Left ventricle myocardium superior (tissue), 1 donor: ENCODE data around the gene CD52. TPM values are rescaled to one million over a fixed set of nuclear protein-coding genes. Genes with fewer than 3 reads are reported as not detected.

Experiments used
- ATAC-seq: fragments of 200-7000 bp; cut with Tn5 transposase; one replicate; pipeline ENCODE4 v1.9.1; 2020; ENCODE audit warnings: mild to moderate bottlenecking, moderate library complexity
- DNase-seq: peaks from one replicate; pipeline ENCODE4 v3.0.0-alpha.2; 2020
- intact Hi-C: fragments of 100-400 bp; cut with micrococcal nuclease; formaldehyde crosslinking; loops from one replicate; pipeline ENCODE4 v1.11.0; 2022
- long read RNA-seq: library from polyadenylated mRNA; unstranded; transcript quantifications from one replicate; pipeline ENCODE4 v2.0.0, GENCODE V29; 2021
- total RNA-seq: library from RNA; stranded (reverse); fragmentation: NEBNext Ultra II Directional; extraction: Animal tissue kit (Norgen Biotek cat#: 25700); gene quantifications from one replicate; pipeline ENCODE4 v1.2.1, GENCODE V29; 2021
- donor health status: DM: no; HTN: yes; CAD: no; lungs with severe emphysema.

The CD52 gene, protein sequence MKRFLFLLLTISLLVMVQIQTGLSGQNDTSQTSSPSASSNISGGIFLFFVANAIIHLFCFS
- total RNA-seq: 6.3 TPM
- long read RNA-seq, partial matches to known transcripts: 0 of 4 reads
- long read RNA-seq, other reads (novel, unspliced or antisense): 0 of 4 reads

DNA sequence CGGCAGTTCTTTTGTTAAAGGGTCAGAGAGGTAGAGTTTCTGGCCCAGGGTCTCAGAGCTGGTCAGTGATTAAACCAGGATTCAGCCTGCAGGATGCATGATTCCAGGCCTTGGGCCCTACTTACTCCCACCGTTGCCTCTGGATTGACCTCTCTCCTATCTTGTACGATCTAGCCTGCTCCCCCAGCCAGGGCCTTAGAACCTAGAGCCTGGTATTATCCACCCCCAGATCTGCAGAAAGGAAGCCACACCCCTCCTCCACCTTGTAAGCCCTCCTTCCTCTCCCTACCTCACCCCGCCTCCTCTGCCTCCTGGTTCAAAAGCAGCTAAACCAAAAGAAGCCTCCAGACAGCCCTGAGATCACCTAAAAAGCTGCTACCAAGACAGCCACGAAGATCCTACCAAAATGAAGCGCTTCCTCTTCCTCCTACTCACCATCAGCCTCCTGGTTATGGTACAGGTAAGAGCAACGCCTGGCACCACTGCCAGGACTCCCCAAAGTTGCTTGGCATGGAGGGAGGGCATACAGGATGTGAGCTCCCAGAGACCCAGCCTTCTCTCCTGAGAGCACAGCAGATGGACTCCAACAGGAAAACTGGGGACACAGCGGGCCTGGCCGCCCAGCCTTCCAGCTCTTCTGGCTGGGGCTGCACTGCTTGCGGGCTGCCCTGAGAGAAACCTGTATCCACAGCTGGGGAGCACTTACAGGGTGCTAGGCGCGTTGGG lies at the start of gene CD52:
Gene CD52 (plus strand): TSS at position 347 of the 726 bp plus-strand sequence. CDS start 60 bp downstream, at position 407.
- ATAC-seq: no peak
- DNase-seq: no peak
- intact Hi-C loops: no loop called here

DNA sequence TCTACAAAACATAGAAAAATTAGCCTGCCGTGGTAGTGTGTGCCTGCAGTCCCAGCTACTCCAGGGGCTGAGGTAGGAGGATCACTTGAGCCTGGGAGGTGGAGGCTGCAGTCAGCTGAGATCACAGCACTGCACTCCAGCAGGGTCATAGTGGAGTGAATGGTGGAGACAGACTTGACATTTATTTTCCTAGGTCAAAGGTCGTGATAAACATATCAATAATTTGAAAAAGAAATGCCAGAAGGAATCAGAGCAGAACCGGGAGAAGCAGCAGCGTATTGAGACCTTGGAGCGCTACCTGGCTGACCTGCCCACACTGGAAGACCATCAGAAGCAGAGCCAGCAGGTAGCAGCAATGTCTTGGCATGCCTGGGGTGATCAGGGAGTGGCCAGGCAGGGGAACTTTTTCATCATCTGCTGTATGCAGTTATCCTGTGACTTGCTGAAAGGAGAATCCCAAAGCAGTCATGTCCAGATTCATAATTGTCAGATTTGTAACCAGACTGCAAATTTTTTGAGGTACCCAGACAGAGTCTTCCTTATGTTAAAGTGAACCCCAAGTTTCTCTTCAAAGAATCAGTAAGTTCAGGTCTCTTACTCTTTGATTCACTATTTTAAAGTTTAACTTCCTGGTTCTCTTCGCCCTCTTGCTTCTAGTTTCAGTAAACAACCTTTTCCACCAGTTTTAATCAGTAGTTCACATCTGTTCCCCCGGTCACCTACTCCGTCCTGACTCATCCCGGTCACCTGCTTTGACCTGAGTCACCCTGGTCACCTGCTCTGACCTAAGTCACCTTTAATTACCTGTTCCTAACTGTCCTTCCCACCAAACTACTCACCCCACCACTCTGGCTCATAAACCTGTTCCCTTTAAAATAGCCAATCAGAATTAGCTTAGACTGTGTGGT lies 49.2 kb upstream of the CD52 start:
- intact Hi-C loops: no loop called here
- DNase-seq: no peak
- ATAC-seq: no peak

DNA sequence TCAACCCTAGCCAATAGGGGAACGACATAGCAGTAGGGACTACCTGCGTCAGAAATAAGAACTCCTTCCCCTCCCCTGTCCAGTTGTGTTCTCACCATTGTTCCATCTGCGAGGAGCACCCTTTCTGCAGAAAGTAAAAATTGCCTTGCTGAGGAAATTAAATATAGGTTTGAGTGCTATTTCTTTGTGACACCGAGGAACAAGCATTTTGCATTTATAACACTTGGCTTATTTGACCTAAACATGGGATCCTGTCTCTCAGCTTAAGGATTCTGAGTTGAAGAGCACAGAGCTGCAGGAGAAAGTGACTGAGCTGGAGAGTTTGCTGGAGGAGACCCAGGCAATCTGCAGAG lies 48.6 kb upstream of the CD52 start:
- ATAC-seq (no peak), DNase-seq (no peak)
- intact Hi-C loops: no loop called here

DNA sequence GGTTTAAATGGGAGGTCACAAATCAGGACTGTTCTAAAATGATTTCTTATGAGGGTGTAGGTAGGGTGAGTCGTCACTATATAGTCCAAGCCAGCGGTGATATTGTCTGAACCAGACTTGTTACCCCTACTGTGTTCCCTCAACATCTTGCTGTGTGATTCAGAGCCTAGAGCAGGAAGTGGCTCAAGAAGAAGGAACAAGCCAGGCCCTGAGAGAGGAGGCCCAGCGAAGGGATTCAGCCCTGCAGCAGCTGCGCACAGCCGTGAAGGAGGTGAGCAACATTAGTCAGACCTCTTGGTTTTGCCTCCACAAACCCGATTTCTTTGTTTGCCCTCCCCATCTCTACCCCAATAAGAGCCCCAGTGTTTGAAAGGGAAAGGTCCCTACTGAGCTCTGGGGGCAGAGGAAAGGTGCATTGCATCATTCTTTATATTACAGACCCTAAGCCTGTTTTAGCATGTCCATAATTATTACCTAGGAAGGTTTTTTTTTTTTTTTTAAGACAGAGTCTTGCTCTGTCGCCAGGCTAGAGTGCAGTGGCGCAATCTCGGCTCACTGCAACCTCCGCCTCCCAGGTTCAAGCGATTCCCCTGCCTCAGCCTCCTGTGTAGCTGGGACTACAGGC lies 42.8 kb upstream of the CD52 start:
- DNase-seq: no peak
- intact Hi-C loops: loop anchor here (5.0 kb wide), 1 partner anchor 47 kb away; no protein-coding TSS in a partner anchor
- ATAC-seq: no peak

DNA sequence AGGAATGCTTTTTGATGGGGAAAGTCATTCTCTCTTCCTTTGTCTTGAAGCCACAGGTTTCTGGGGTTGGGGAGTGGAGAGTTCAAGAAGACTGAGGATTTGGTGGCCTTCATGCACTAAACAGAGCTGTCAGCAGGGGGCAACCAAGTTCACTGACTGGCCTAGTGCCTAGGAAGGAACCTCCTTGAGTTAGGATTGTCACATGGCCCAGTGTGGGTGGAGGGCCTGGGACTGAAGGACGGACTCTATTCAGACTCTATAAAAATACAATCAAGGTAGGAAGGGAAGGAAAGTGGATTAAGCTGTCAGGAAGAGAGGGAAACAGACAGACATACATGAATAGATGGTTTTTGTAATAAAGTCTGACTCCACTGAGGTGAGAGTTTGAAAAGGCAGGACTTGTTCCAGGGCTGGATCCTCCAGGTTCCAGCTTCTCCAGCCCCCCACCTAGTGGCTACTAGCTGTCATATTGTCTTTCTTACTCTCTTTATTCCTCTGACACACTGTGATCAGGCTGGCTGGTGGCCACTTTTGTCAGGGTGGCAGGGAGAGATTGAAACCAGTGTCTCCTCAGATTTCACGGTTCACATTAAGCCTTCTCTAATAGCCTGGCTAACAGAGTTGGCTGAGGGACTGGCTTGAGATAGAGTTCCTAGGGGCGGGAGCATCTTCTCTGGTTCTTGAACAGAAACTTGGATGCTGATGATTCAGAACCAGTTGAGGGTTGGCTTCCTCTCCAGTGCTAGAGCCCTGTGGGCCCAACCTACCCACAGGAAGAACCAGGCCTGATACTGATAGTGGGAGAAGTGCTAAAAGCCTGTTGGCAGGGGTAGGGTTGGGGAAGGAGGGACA lies 42.0 kb upstream of the CD52 start:
- peak; percentile 76 for ATAC-seq
- DNase-seq: peak; percentile 81
- intact Hi-C loops: loop anchor here (5.0 kb wide), 1 partner anchor 46 kb away; no protein-coding TSS in a partner anchor

DNA sequence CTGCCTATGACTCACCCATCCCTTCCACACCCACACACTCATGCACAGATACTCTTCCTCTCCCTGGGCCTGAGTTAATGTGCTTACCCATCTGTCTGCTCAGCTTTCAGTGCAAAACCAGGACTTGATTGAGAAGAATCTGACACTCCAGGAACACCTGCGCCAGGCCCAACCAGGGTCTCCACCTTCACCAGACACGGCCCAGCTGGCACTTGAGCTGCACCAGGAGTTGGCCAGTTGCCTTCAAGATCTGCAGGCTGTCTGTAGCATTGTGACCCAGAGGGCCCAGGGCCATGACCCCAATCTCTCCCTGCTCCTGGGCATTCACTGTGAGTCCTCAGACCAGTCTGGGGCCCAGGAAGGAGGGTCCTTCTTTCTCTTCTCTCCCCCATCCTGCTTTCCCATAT lies 41.3 kb upstream of the CD52 start:
- intact Hi-C loops: loop anchor here (5.0 kb wide), 1 partner anchor 46 kb away; no protein-coding TSS in a partner anchor
- DNase-seq (peak; percentile 48), ATAC-seq (no peak)

DNA sequence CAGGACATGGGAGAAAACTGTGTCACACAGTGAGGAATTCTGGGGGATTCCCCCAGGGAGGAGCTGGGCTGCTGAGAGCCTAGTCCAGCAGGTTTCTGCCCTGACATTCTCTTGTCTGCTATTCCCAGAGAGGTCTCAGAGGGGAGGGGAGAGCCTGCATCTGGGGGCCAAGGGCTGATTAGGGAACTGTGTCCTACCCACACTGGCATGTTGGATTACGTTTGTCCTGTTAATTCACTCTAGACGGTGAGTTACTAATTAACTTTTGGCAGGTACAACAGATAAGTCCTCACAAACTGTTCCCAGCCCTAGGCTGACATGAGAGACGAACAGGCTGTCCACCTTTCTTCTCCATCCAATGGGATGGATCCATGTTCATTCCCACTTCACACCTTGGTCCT lies 40.5 kb upstream of the CD52 start:
- ATAC-seq: no peak
- intact Hi-C loops: loop anchor here (5.0 kb wide), 1 partner anchor 45 kb away; no protein-coding TSS in a partner anchor
- DNase-seq: no peak

DNA sequence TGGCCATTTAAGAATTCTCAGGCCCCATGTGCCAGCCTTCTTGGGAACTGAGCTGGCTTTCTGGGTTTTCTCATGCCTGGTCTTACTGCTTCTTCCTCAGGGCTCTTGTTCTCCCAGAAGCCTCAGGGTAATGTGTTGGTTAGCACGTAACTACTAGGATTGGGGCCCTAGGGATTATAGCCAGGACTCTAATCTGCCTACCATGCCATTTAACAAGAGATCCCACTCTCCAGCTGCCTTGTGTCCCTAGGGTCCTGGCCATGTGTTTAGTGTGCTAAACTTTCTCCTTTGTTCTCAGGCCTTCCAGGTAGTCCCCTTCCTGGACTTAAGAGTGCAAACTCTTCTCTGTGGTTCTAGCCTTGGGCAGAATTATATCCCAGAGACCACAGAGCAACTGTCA lies 40.0 kb upstream of the CD52 start:
- ATAC-seq: no peak
- intact Hi-C loops: loop anchor here (5.0 kb wide), 1 partner anchor 45 kb away; no protein-coding TSS in a partner anchor

DNA sequence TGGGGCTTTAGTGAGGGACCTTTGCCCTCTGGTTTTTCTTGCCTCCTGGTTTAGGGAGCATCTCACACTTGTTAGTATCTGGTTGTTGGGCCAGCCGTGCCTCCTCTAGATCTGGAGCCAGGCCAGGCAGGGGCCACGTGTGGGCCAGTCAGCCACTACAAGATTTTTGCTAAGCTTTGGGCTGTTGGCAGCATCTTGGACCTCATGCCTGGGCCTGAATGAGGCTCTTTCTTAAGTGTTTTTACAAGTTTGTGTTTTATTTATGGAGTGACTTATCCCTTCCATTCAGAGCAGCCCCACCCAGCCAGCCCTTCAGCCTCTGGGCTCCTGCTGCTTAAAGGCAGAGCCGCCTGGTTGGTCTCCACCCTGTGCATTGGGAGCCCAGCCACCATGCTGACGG lies 39.5 kb upstream of the CD52 start:
- DNase-seq: peak; percentile 67
- intact Hi-C loops: loop anchor here (5.0 kb wide), 1 partner anchor 44 kb away; no protein-coding TSS in a partner anchor
- peak; percentile 2 for ATAC-seq

More for the DNA sequence above, 40.0 kb upstream of the CD52 start:
- DNase-seq: no peak

DNA sequence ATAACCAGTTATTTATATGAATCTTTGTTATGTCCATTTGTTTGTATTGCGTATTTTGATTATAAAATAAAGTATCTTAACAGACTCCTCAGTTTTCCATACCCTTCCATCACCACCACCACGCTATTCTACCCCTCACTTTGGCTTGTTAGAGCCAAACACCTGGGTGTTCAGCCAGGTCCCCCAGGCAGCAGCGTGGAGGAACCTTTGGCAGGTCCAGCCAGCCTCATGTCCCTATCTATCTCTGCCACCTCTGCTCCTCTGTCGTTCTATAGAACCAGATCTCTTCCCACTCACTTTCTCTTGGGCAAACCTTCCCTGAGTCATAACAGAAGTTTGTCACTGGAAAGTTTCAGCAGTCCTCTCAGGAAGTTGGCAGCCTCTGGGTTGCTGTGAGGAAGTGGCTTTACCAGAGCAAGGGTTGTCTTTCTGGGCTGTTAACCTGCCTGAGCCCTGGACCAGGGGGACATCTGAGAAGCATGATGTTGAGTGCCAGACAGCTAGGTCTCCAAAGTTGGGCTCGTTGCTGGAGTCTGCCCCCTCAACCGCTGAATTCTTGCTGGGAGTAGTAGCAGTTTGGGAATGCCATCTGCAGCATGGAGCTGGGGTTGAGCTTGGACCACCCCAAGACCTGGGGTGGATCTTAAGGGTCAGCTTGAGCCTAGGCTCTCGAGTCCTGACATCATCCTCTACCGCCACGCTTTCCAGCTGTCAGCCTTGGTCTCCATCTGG lies 38.9 kb upstream of the CD52 start:
- no peak for DNase-seq

DNA sequence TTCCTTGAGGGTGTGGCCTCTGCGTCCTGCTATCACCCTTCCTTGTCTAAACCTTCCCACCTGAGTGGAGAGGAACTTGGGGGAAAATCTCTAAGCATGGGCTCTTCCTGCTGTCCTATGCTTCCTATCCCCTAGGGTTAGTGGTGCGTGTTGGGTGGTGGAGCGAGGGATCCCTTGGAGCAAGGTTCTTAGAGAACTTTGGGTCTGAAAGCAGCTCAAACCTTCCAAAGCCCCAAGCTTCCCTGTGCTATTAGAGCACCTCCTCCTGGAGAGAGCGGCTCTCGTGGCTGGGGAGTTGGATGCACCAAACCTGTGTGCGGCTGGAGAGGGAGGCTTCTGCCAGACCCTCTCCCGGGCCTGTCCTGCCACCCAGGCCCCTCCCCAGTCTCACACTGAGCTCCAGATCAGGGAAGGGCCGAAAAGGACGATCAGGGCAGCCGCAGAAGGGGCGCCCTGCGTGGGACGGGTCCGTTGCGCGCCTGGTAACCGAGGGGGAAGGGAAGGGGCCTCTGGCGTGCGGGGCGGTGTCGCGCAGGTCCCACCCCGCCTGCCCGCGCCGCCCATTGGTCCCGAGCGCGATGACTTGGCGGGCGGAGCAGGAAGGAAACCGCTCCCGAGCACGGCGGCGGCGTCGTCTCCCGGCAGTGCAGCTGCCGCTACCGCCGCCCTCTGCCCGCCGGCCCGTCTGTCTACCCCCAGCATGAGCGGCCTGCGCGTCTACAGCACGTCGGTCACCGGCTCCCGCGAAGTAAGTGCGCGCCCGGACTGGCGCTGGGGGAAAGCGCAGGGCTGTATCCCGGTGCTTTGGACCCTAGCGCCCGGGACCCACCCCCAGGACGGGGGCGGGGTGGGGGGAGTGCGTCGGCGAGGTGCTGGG lies 38.1 kb upstream of the CD52 start, which contains the start of gene SH3BGRL3:
Gene SH3BGRL3 (plus strand): TSS at position 631 of the 877 bp plus-strand sequence. CDS start 70 bp downstream, at position 701.
- intact Hi-C loops: loop anchor here (5.0 kb wide), 1 partner anchor 43 kb away; no protein-coding TSS in a partner anchor
- peak; percentile 81 for ATAC-seq
- DNase-seq: peak; percentile 95

More for the DNA sequence above, 38.9 kb upstream of the CD52 start:
- no peak for ATAC-seq
- intact Hi-C loops: loop anchor here (5.0 kb wide), 1 partner anchor 43 kb away; no protein-coding TSS in a partner anchor

DNA sequence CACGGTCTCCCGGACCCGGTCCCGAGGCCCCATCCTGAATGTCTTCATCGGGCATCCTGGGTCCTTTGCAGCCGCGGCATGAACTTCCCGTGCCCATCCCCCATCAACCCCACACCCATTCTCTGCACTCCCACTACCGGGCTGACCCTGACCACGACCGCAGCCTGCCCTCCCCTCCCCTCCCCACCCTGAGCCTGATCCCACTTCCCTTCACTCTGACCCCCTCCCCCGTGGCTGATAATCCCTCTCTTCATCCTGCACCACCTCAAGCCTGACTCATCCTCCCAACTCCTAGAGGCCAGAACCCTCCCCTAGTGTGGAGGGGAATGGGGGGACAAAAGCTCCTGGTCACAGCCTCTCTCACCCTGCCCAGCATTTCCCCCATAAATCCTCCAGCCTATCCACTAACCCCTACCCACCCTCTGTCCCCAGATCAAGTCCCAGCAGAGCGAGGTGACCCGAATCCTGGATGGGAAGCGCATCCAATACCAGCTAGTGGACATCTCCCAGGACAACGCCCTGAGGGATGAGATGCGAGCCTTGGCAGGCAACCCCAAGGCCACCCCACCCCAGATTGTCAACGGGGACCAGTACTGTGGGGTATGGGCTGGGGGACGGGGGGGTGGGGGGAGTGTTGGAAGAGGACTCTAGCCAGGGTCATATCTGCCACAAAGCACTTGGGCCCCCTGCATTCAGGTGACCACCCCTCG lies 37.3 kb upstream of the CD52 start:
- DNase-seq (no peak), ATAC-seq (no peak)
- intact Hi-C loops: no loop called here

DNA sequence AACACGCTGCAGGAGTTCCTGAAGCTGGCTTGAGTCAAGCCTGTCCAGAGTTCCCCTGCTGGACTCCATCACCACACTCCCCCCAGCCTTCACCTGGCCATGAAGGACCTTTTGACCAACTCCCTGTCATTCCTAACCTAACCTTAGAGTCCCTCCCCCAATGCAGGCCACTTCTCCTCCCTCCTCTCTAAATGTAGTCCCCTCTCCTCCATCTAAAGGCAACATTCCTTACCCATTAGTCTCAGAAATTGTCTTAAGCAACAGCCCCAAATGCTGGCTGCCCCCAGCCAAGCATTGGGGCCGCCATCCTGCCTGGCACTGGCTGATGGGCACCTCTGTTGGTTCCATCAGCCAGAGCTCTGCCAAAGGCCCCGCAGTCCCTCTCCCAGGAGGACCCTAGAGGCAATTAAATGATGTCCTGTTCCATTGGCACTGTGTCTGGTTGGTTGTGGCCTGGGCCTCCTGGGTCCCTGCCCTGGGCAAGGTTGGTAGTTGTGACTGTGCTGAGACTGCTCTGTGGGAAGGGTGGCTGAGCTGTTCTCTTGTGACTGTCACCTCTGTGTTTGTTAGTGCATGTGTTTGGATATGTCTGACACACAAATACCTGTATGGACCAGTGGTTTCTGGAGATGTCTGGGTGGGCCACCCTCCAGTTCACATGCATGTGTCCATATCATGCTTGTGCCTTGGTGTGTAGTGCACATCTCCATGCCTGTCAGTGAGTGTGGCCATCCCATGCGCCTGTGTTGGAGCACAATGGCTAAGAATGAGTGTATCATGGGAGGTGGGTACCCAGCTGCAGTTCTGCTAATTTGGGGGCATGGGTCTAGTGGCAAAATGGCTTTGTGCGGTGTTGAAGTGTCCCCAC lies 36.4 kb upstream of the CD52 start:
- no peak for DNase-seq
- intact Hi-C loops: no loop called here
- no peak for ATAC-seq

DNA sequence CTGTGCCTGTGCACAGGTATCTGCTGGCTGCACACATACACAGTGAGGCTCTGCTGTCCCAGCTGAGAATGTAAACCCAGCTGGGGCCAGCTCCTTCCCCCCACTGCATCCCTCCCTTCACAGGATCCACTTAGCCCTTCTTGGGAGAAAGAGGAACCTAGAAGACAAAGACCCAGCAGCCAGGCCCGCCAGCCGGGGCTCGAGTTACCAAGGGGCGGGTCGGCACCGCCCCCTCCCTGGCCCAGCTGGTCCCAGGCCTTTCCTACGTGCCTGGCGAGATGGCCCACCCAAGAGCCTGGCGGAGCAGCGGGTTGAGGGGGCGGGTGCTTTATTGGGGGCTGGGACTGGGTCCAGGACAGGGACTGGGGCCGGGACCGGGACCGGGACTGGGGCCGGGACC lies 35.8 kb upstream of the CD52 start:
- ATAC-seq: no peak
- intact Hi-C loops: no loop called here
- peak; percentile 75 for DNase-seq

DNA sequence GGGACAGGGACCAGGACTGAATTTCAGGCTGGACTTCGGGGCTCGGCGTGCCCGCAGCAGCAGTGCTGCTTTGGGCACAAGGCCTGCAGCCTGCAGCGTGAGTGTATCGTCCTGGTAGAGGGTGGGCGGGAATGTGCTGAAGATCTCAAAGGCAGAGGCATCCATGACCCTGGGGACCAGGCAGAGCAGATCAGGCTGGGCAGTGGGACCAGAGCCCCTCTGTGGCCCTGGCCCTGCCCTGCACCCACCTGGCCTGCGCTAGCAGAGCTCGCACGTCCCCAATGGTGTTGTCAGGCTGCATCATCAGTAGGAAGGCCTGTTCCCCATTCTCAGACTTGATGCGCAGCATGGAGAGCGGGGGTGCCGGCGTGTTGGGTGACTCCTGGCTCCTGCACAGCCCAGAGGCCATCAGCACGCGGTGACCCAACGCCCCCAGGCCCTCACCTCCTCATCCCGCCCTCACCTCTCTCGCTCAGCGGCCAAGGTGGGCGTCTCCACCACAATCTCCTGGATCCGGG lies 35.3 kb upstream of the CD52 start:
- no peak for ATAC-seq
- peak; percentile 42 for DNase-seq
- intact Hi-C loops: no loop called here
